CD14-positive monocyte (primary cell): ENCODE data around the gene COL15A1. TPM values are rescaled to one million over a fixed set of nuclear protein-coding genes. Genes with fewer than 3 reads are reported as not detected.

Source experiments
- DNase-seq, 3 donors: peaks; one replicate each; pipeline ENCODE4 v3.0.0-alpha.2; 2011 to 2022
- H2AFZ ChIP-seq: 2 replicates; pipeline ENCODE4 v1.6.0; 2012; ENCODE audit warnings: mild to moderate bottlenecking, low read depth, low read length, inconsistent platforms; ENCODE audit not compliant: insufficient read depth, poor library complexity, severe bottlenecking
- H3K27ac ChIP-seq, 2 donors: 1 replicate in 1 of 2; 2 replicates in 1 of 2; pipeline ENCODE4 v1.5.1; 2012 to 2013; ENCODE audit warnings: low read length in 2 of 2, control low read depth in 1 of 2, inconsistent platforms in 1 of 2, low read depth in 1 of 2, mild to moderate bottlenecking in 1 of 2
- H3K27me3 ChIP-seq, 2 donors: one replicate each; pipeline versions ENCODE4 v1.6.0 to v1.6.1; 2011 to 2013; ENCODE audit warnings: low read length in 2 of 2; ENCODE audit not compliant: control insufficient read depth in 2 of 2, insufficient read depth in 2 of 2
- H3K36me3 ChIP-seq, 2 donors: replicated peaks in 1 of 2; 1 replicate in 1 of 2; 2 replicates in 1 of 2; pipeline versions ENCODE4 v1.5.1 to v1.6.1; 2012 to 2013; ENCODE audit warnings: low read length in 2 of 2, control low read depth in 1 of 2, inconsistent platforms in 1 of 2, mild to moderate bottlenecking in 1 of 2; ENCODE audit not compliant: insufficient read depth in 2 of 2, control insufficient read depth in 1 of 2
- H3K4me1 ChIP-seq, 2 donors: 1 replicate in 1 of 2; 2 replicates in 1 of 2; pipeline versions ENCODE4 v1.5.1 to v1.6.1; 2012 to 2013; ENCODE audit warnings: low read length in 2 of 2, control low read depth in 1 of 2, inconsistent platforms in 1 of 2, mild to moderate bottlenecking in 1 of 2, moderate library complexity in 1 of 2; ENCODE audit not compliant: insufficient read depth in 2 of 2, control insufficient read depth in 1 of 2
- H3K4me2 ChIP-seq: replicated peaks from 2 replicates; pipeline ENCODE3; 2012; ENCODE audit warnings: low read length, moderate library complexity, mild to moderate bottlenecking; ENCODE audit not compliant: poor library complexity, severe bottlenecking; ENCODE audit errors: extremely low read depth
- H3K4me3 ChIP-seq, 3 experiments: fragments of 200-600 bp in 1 of 3; sonication (generic) in 1 of 3; replicated peaks in 1 of 3; 1 replicate in 2 of 3; 2 replicates in 1 of 3; pipeline ENCODE4 v1.5.1; 2011 to 2013; ENCODE audit warnings: low read length in 3 of 3, mild to moderate bottlenecking in 3 of 3, control low read depth in 2 of 3, low read depth in 2 of 3, inconsistent platforms in 1 of 3, moderate library complexity in 1 of 3
- H3K79me2 ChIP-seq: 2 replicates; pipeline ENCODE4 v1.6.0; 2012; ENCODE audit warnings: mild to moderate bottlenecking, control low read depth, inconsistent platforms, low read length, moderate library complexity; ENCODE audit not compliant: insufficient read depth
- H3K9ac ChIP-seq: 2 replicates; pipeline ENCODE4 v1.6.0; 2017; ENCODE audit warnings: low read length, mild to moderate bottlenecking; ENCODE audit not compliant: insufficient read depth, poor library complexity, severe bottlenecking
- H3K9me3 ChIP-seq, 2 donors: replicated peaks in 1 of 2; 1 replicate in 1 of 2; 2 replicates in 1 of 2; pipeline versions ENCODE4 v1.5.1 to v1.6.1; 2012 to 2013; ENCODE audit warnings: low read length in 2 of 2, control low read depth in 1 of 2; ENCODE audit not compliant: control insufficient read depth in 1 of 2, insufficient read depth in 1 of 2
- H4K20me1 ChIP-seq: 2 replicates; pipeline ENCODE4 v1.6.0; 2012; ENCODE audit warnings: mild to moderate bottlenecking, low read length, control low read depth, moderate library complexity; ENCODE audit not compliant: insufficient read depth
- H3K27ac Mint-ChIP-seq, 7 donors: one replicate each; pipeline ENCODE4 v1.8.0; 2020; ENCODE audit warnings: mild to moderate bottlenecking in 7 of 7, mixed read lengths in 7 of 7, moderate library complexity in 6 of 7, inconsistent platforms in 2 of 7
- H3K27me3 Mint-ChIP-seq, 3 donors: one replicate each; pipeline ENCODE4 v1.8.0; 2021 to 2022; ENCODE audit warnings: low read depth in 3 of 3, mild to moderate bottlenecking in 3 of 3, mixed read lengths in 3 of 3, moderate library complexity in 3 of 3, inconsistent platforms in 1 of 3
- H3K36me3 Mint-ChIP-seq, 2 donors: one replicate each; pipeline ENCODE4 v1.8.0; 2020; ENCODE audit warnings: mixed read lengths in 2 of 2, inconsistent platforms in 1 of 2, mild to moderate bottlenecking in 1 of 2
- H3K4me1 Mint-ChIP-seq: one replicate; pipeline ENCODE4 v1.8.0; 2020; ENCODE audit warnings: mild to moderate bottlenecking, mixed read lengths
- H3K4me3 Mint-ChIP-seq, 2 donors: one replicate each; pipeline ENCODE4 v1.8.0; 2020; ENCODE audit warnings: mild to moderate bottlenecking in 2 of 2, mixed read lengths in 2 of 2, moderate library complexity in 1 of 2
- H3K9me3 Mint-ChIP-seq, 7 donors: one replicate each; pipeline ENCODE4 v1.8.0; 2020 to 2022; ENCODE audit warnings: mixed read lengths in 7 of 7, mild to moderate bottlenecking in 6 of 7, moderate library complexity in 6 of 7, inconsistent platforms in 2 of 7
- WGBS: methylation state at CpG from one replicate; pipeline ENCODE4 v1.1.5; 2013; ENCODE audit warnings: missing lambda C conversion rate; ENCODE audit not compliant: insufficient coverage; 5-methylcytosine and 5-hydroxymethylcytosine counted together
- intact Hi-C, 2 donors: fragments of 100-400 bp; cut with micrococcal nuclease; formaldehyde crosslinking; loops; one replicate each; pipeline versions ENCODE4 v1.15.0 to v1.15.1; 2023
- polyA minus RNA-seq: library from RNA; depleted of rRNA, polyadenylated mRNA; stranded (reverse); fragments of >200 nt; gene quantifications from 2 replicates; pipeline ENCODE4 v1.2.3, GENCODE V29; 2012
- polyA plus RNA-seq, 3 donors: library from polyadenylated mRNA; depleted of rRNA in 1 of 3; unstranded in 2 of 3; stranded (reverse) in 1 of 3; fragments of 300-500 nt in 2 of 3; fragments of >200 nt in 1 of 3; fragmentation: Illumina TruSeq in 2 of 3; gene quantifications; 1 replicate in 2 of 3; 2 replicates in 1 of 3; pipeline ENCODE4 v1.2.3, GENCODE V29; 2012 to 2021
- total RNA-seq, 12 experiments: library from RNA in 1 of 12; stranded (reverse) in 1 of 12; fragments of 120-200 nt in 1 of 12; gene quantifications; one replicate each; pipeline ENCODE4 v1.2.4 and lab custom pipeline; 2013 to 2026; ENCODE audit warnings: mixed read lengths in 6 of 12, inconsistent platforms in 1 of 12
- TF ChIP-seq, protein P1 (sequence below): fragments of 200-600 bp; IDR thresholded peaks from one replicate; pipeline ENCODE4 v1.8.0; 2022; ENCODE audit warnings: antibody characterized with exemption, mild to moderate bottlenecking

Gene COL15A1
- total RNA-seq (2013), result 1.1 TPM
- polyA plus RNA-seq (under 1 TPM; 0.03 to 0.14 (median 0.11) TPM), polyA minus RNA-seq (0.24 TPM in 1 of 2 replicates, not detected in the other), total RNA-seq (lab: John Stamatoyannopoulos, UW) (0.67 to 9.2 (median 5.4) reads per million in 11 experiments)

DNA sequence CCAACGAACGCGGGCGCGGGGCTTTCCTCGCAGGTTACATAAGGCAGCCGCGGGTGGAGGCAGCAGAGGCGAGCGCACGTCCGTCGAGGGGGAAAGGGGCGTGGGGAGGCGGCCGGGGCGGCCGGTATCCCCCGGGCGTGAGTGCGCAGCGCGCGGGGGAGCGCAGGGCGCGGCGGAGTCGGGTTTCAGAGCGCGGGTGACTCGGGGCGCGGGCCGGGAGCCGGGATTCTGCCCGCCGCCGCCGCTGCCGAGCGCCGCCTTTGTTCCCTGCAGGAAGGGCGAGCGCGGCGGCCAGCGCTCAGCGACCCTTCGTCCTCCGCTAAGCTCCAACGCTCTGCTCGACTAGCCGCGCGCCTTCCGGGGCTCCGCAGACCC, at the start of gene COL15A1:
TSS of gene COL15A1 (plus strand) at position 226 of the 375 bp plus-strand sequence. CDS start 155 bp downstream, outside the sequence.
- H4K20me1 ChIP-seq, result no peaks in the 10 kb centered on the region
- H3K27ac Mint-ChIP-seq, result no peak within 1 kb of the TSS
- H3K27me3 ChIP-seq, result peaks cover 45 to 64% of the 10 kb centered on the region in 2 donors
- H3K4me3 Mint-ChIP-seq, result peak within 1 kb of the TSS; percentile 64 to 92
- peaks cover 0 to 9% of the 10 kb centered on the region in 2 donors for H3K9me3 ChIP-seq
- peak within 1 kb of the TSS; percentile 58 for H3K4me2 ChIP-seq
- no peak within 1 kb of the TSS for H3K9ac ChIP-seq
- H3K4me1 Mint-ChIP-seq, result peaks cover 18% of the 10 kb centered on the region
- no peak within 1 kb of the TSS for H3K27ac ChIP-seq
- no peak for DNase-seq
- peaks cover 0 to 10% (median 0%) of the 10 kb centered on the region in 7 donors for H3K9me3 Mint-ChIP-seq
- H3K4me1 ChIP-seq, result peaks cover 8 to 15% of the 10 kb centered on the region in 2 donors
- peaks cover 51 to 74% (median 64%) of the 10 kb centered on the region in 3 donors for H3K27me3 Mint-ChIP-seq
- H3K36me3 Mint-ChIP-seq, result no peaks in the 10 kb centered on the region
- under 1% methylated on average over 58 of the region's 58 CpGs for WGBS
- TF ChIP-seq, protein P1, sequence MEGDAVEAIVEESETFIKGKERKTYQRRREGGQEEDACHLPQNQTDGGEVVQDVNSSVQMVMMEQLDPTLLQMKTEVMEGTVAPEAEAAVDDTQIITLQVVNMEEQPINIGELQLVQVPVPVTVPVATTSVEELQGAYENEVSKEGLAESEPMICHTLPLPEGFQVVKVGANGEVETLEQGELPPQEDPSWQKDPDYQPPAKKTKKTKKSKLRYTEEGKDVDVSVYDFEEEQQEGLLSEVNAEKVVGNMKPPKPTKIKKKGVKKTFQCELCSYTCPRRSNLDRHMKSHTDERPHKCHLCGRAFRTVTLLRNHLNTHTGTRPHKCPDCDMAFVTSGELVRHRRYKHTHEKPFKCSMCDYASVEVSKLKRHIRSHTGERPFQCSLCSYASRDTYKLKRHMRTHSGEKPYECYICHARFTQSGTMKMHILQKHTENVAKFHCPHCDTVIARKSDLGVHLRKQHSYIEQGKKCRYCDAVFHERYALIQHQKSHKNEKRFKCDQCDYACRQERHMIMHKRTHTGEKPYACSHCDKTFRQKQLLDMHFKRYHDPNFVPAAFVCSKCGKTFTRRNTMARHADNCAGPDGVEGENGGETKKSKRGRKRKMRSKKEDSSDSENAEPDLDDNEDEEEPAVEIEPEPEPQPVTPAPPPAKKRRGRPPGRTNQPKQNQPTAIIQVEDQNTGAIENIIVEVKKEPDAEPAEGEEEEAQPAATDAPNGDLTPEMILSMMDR, result no peak
- no peak within 1 kb of the TSS for H2AFZ ChIP-seq
- no peaks in the 10 kb centered on the region for H3K79me2 ChIP-seq
- H3K4me3 ChIP-seq, result peak within 1 kb of the TSS in 1 of 3 experiments; percentile 43
- intact Hi-C loops, result no loop called here
- H3K36me3 ChIP-seq, result no peaks in the 10 kb centered on the region

DNA sequence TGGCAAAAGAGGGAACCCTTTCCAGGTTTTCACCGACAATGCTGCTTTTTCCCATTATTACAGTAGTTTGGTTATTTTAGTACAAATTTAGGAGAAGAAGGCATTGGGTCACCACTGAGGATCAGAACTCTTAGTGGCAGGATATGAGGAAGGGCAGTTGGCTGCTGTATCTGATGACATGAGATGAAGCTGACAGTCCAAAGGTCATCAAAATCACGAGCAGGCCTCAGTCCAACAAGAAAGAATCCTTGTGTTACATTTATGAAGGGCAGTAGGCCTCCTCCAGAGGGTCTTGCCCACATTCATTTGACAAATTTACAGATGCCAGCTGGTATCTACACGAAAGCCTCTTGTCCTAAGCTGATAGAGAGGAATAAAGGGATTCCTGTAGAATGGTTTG, 49.5 kb upstream of the COL15A1 start:
- peaks cover 0 to 11% (median 3%) of the 10 kb centered on the region in 7 donors for H3K9me3 Mint-ChIP-seq

More for the DNA sequence above, 49.5 kb upstream of the COL15A1 start:
- Histone ChIP-seq H4K20me1 (no peaks in the 10 kb centered on the region), H3K4me2 (no peak overlapping the region), H3K36me3 (no peaks in the 10 kb centered on the region), H3K79me2 (no peaks in the 10 kb centered on the region), H3K9me3 (no peaks in the 10 kb centered on the region), H2AFZ (no peak overlapping the region), H3K27me3 (no peaks in the 10 kb centered on the region), H3K9ac (no peak overlapping the region), H3K4me1 (peaks cover 4 to 7% of the 10 kb centered on the region in 2 donors), H3K27ac (no peak overlapping the region), H3K4me3 (no peak overlapping the region)
- DNase-seq, result no peak
- no peak overlapping the region for H3K27ac Mint-ChIP-seq
- H3K4me1 Mint-ChIP-seq, result peaks cover 17% of the 10 kb centered on the region
- H3K4me3 Mint-ChIP-seq, result no peak overlapping the region
- H3K36me3 Mint-ChIP-seq, result no peaks in the 10 kb centered on the region
- WGBS, result no CpG with 5 or more reads among the region's 3 CpGs
- intact Hi-C loops, result no loop called here
- H3K27me3 Mint-ChIP-seq, result peaks cover 0 to 9% (median 0%) of the 10 kb centered on the region in 3 donors
- TF ChIP-seq, protein P1, result no peak
